Measurements from ENCODE around the gene PLPPR2.
"Not testable (repeated sequence)": the region's sequence is repeated elsewhere in the genome, so short reads cannot be mapped to it uniquely, and the experiment has no call there.

The PLPPR2 gene

DNA sequence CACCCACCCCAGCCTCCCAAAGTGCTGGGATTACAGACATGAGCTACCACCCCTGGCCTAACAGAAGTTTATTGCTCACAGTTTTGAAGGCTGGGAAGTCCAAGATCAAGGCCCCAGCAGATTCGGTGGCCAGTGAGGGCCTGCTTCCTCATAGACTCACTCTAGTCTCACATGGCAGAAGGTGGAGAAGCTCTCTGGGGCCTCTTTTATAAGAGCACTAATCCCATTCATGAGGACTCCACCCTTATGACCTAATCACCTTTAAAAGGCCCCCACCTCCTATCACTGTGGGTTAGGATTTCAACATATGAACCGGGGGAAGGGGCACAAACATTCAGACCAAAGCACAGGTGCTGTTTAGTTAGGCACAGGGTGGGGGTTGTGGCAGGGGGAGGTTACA is 12.3 kb downstream of the PLPPR2 start:
- no peak for ATAC-seq (replicated peaks; ENCODE audit: extremely low read depth, poor library complexity, severe bottlenecking)
- DNase-seq (ENCODE audit: low spot score in 2 of 2) = no peak
- peaks cover 8% of the 10 kb centered on the region for H3K36me3 Mint-ChIP-seq (ENCODE audit: insufficient read depth)
- no peaks in the 10 kb centered on the region for H3K9me3 Mint-ChIP-seq
- H3K27ac Mint-ChIP-seq (ENCODE audit: low read depth) = no peak overlapping the region
- H3K4me1 Mint-ChIP-seq = no peaks in the 10 kb centered on the region
- H3K4me3 Mint-ChIP-seq = no peak overlapping the region
- no peaks in the 10 kb centered on the region for H3K27me3 Mint-ChIP-seq

DNA sequence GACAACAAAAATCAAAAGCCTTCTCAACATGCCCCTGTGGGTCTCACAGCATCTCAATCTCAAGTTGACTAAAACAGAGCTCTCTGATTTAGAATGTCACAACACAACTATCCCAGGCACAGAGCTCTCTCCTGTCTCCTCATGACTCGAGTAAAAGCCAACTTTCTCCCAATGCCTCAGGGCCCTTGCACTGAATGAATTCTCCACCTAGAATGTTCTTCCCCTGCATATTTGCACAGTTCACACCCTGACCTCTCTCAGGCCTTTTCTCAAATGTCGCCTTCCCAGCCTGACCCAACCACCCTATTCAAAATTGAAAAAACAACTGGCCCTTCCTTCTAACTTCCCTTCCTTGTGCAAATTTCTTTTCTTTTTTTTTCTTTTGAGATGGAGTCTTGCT is 15.5 kb downstream of the PLPPR2 start:
- ATAC-seq (replicated peaks; ENCODE audit: extremely low read depth, poor library complexity, severe bottlenecking) (no peak), DNase-seq (ENCODE audit: low spot score in 2 of 2) (no peak)
- Mint-ChIP-seq H3K27ac (ENCODE audit: low read depth) (no peak overlapping the region), H3K36me3 (ENCODE audit: insufficient read depth) (peaks cover 12% of the 10 kb centered on the region), H3K4me3 (no peak overlapping the region), H3K9me3 (no peaks in the 10 kb centered on the region), H3K4me1 (peaks cover 4% of the 10 kb centered on the region), H3K27me3 (no peaks in the 10 kb centered on the region)

DNA sequence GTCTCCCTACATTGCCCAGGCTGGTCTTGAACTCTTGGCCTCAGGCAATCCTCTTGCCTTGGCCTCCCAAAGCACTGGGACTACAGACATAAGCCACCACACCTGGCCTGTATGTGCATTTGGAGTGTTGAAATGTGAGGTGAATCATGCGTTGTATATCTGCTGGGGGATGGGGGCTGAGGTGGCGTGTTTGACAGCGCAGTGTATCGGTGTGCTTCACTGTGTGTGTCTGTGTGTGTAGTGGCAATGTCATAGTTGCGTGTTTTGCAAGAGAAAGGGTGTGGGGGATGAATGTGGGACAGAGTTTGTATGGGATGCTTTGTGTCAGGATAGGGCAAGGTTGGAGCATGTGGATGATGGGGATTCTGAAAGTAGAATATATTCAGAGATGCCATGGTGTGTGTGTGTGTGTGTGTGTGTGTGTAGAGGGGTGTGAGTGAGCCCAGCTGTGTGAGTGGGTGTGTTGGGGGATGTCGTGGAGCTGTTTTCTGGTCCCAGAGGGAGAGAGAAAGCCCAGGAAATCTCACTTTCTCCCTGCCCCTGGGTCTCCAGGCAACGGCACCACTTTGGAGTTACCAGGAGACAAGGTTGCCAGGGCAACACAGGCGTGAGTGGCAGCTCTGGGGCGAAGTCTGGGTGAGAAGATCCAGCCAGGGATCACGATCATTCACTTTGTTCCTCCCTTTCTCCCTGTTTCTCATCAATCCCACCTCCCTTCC is 18.1 kb downstream of the PLPPR2 start:
- Mint-ChIP-seq H3K4me1 (peaks cover 12% of the 10 kb centered on the region), H3K9me3 (no peaks in the 10 kb centered on the region), H3K36me3 (ENCODE audit: insufficient read depth) (peaks cover 9% of the 10 kb centered on the region), H3K27ac (ENCODE audit: low read depth) (peak overlapping the region; percentile 5), H3K4me3 (no peak overlapping the region), H3K27me3 (no peaks in the 10 kb centered on the region)
- DNase-seq (ENCODE audit: low spot score in 2 of 2) = no peak
- ATAC-seq (replicated peaks; ENCODE audit: extremely low read depth, poor library complexity, severe bottlenecking) = no peak

DNA sequence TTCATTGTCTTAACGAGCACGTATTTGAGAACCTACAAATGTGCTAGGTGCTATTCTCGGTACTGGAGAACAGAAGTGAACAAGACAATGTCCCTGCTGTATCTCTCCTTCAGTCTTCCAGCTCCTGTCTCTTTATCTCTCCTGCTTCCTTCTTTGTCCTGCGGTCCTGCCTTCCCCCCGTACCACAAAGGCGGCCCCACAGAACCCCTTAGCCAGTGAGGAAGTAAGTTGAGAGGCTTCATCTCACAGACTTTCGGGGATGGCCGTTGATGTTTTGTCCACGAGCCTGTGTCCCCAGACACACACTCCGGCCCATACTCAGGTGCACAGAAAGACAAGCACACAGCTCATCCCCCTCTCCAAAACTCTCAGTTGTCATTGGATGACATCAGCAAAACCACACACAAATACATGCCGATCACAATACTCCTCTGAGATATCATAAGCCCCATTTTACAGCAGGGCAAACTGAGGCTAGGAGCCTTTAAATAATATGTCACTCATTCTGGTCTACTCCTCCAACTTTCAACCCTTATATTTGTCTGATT is 18.7 kb downstream of the PLPPR2 start:
- DNase-seq (ENCODE audit: low spot score in 2 of 2) (no peak), ATAC-seq (replicated peaks; ENCODE audit: extremely low read depth, poor library complexity, severe bottlenecking) (no peak)
- peaks cover 12% of the 10 kb centered on the region for H3K4me1 Mint-ChIP-seq
- no peak overlapping the region for H3K27ac Mint-ChIP-seq (ENCODE audit: low read depth)
- H3K9me3 Mint-ChIP-seq = no peaks in the 10 kb centered on the region
- H3K27me3 Mint-ChIP-seq = no peaks in the 10 kb centered on the region
- peaks cover 9% of the 10 kb centered on the region for H3K36me3 Mint-ChIP-seq (ENCODE audit: insufficient read depth)
- no peak overlapping the region for H3K4me3 Mint-ChIP-seq

DNA sequence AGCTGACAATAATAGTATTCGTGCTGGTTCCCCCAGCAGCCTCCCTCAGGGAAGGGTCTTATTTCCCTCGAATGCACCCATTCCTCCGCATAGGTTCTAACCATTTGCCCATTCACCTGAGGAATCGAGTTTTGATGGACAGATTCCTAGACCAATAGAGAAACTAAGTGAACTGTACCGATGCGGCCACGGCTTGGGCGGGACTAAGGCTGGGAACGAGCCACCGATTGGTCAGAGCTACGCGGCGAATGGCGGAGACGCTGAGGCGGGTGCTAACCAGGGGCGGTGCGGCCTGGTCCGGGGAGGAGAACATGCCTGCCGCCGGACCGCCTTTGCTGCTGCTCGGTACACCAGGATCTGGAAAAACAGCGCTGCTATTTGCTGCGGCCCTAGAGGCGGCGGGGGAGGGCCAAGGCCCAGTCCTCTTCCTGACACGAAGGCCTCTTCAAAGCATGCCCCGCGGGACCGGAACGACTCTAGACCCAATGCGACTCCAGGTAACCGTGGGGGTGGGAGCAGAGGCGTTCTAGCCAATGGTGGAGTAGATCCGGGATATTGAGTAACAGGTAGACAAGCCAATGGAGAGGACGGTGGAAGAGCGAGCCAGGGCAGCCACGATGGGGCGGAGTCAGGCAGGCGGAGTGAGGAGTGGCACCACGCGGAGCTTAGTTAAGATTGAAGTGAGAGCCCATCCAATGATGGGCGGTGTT is 19.4 kb downstream of the PLPPR2 start, which contains the start of gene SWSAP1:
TSS of gene SWSAP1 (plus strand) at position 234 of the 710 bp plus-strand sequence. CDS start at position 249, 15 bp downstream.
- peak within 1 kb of the TSS; percentile 5 for H3K27ac Mint-ChIP-seq (ENCODE audit: low read depth)
- H3K9me3 Mint-ChIP-seq = no peaks in the 10 kb centered on the region
- H3K36me3 Mint-ChIP-seq (ENCODE audit: insufficient read depth) = peaks cover 9% of the 10 kb centered on the region
- H3K4me1 Mint-ChIP-seq = peaks cover 12% of the 10 kb centered on the region
- DNase-seq (ENCODE audit: low spot score in 2 of 2) = peak; percentile 94 to 97
- no peaks in the 10 kb centered on the region for H3K27me3 Mint-ChIP-seq
- ATAC-seq (replicated peaks; ENCODE audit: extremely low read depth, poor library complexity, severe bottlenecking) = peak; percentile 92
- no peak within 1 kb of the TSS for H3K4me3 Mint-ChIP-seq

DNA sequence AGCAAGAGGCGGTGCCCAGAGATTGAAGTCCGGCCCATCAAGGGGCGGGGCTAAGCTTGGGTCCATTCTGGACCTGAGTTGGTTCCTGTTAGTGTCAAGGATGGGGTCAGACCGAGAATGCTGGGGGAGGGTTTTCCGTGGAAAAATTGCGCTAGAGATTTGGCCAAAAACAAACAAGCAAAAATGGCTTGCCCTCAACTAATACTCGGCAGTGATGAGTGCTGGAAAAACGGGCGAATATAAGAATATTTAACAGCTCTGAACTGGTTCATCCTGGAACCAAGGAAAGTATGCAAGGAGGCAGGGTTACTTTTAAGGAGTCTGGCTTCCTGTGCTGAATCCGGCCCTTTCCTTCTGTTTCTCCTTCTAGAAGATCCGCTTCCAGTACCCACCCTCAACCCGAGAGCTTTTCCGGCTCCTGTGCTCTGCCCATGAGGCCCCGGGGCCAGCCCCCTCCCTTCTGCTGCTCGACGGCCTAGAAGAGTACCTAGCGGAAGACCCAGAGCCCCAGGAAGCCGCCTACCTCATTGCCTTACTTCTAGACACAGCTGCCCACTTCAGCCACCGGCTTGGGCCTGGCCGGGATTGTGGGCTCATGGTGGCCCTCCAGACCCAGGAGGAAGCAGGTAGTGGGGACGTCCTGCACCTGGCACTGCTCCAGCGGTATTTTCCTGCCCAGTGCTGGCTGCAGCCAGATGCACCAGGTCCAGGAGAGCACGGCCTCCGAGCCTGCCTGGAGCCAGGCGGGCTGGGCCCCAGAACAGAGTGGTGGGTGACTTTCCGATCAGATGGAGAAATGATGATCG is 20.1 kb downstream of the PLPPR2 start:
- Mint-ChIP-seq H3K9me3 (no peaks in the 10 kb centered on the region), H3K36me3 (ENCODE audit: insufficient read depth) (peaks cover 12% of the 10 kb centered on the region), H3K4me1 (peaks cover 18% of the 10 kb centered on the region), H3K27ac (ENCODE audit: low read depth) (no peak overlapping the region), H3K27me3 (no peaks in the 10 kb centered on the region), H3K4me3 (no peak overlapping the region)
- DNase-seq (ENCODE audit: low spot score in 2 of 2) = peak; percentile 47 to 68
- peak; percentile 59 for ATAC-seq (replicated peaks; ENCODE audit: extremely low read depth, poor library complexity, severe bottlenecking)

DNA sequence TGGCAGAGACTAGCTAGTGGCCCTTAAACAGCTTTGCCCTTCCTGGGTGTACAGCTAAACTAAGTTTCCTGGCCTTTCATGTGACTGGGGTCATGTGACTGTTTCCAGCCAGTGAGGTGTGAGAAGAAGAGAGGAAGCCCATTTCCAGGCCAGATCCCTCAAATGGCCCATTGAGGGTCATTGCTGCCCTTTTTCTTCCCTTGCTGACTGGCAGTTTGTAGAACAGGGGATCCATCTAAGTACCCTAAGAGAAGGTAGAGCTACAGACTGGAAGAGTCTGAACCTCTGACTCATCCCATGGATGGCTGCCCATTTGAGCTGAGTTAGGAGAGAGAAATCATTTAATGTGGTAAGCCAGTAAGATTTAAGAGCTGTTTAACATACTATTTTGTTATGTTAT is 22.0 kb downstream of the PLPPR2 start:
- H3K36me3 Mint-ChIP-seq (ENCODE audit: insufficient read depth) = peaks cover 25% of the 10 kb centered on the region
- peaks cover 34% of the 10 kb centered on the region for H3K4me1 Mint-ChIP-seq
- H3K27me3 Mint-ChIP-seq = no peaks in the 10 kb centered on the region
- ATAC-seq (replicated peaks; ENCODE audit: extremely low read depth, poor library complexity, severe bottlenecking) (no peak), DNase-seq (ENCODE audit: low spot score in 2 of 2) (no peak)
- H3K9me3 Mint-ChIP-seq = no peaks in the 10 kb centered on the region
- H3K27ac Mint-ChIP-seq (ENCODE audit: low read depth) = peak overlapping the region; percentile 20
- H3K4me3 Mint-ChIP-seq = no peak overlapping the region

DNA sequence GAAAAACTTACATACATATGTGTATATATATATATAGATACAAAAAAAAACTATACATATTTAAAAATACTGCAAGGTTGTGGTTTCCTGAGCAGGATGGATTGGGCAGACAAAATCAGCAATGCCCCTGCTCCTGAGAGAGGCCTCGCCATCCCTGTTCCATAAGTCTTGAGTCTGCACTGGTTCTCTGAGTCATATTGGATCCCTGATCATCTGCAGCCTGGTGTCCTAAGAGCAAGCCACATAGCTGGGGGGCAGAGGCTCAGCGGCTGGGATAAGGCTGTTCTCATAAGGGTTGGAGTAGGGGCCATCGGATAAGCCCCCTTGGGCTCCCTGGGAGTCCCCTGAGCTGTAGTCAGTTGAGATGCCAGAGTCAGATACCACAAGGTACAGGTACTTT is 22.5 kb downstream of the PLPPR2 start:
- no peak overlapping the region for H3K27ac Mint-ChIP-seq (ENCODE audit: low read depth)
- H3K4me3 Mint-ChIP-seq = no peak overlapping the region
- H3K4me1 Mint-ChIP-seq = peaks cover 38% of the 10 kb centered on the region

DNA sequence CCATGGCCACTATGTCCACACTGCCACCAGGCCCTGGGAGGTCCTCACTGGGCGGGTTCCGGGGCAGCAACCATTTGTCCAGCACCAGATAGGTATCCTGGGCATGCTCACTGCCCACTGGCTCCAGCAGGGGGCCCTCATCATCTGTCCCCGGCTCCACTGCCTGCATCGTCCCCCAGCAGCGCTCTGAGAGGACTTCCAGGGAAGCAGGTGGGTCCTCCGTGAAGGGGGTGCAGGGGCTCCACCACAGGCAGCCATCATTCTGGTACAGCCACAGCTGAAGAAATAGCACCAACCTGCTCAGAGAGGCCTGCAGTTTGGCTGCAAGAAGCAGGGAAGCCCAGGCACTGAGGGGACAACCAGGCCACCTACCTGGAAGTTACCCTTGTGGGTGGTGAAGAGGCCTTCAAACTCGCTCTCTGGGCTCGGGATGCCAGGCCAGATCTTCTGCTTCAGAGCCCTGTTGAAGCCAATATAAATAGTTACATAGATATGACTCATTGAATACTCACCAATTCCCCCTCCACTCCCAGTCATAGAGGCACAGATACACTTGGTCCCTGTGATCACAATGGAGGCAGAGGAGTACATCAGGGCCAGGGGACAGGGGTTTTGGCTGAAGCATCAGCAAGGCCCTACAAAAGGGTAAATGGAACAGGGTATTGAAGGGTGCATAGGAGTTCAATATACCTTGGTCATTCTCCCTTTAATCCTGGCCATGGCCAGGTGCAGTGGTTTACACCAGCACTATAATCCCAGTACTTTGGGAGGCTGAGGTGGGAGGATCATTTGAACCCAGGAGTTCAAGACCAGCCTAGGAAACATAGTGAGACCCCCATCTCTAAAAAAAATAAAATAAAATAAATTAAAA is 23.3 kb downstream of the PLPPR2 start:
- Mint-ChIP-seq H3K27me3 (peaks cover 9% of the 10 kb centered on the region), H3K4me1 (peaks cover 43% of the 10 kb centered on the region), H3K4me3 (no peak overlapping the region), H3K36me3 (ENCODE audit: insufficient read depth) (peaks cover 25% of the 10 kb centered on the region), H3K9me3 (no peaks in the 10 kb centered on the region), H3K27ac (ENCODE audit: low read depth) (no peak overlapping the region)
- ATAC-seq (replicated peaks; ENCODE audit: extremely low read depth, poor library complexity, severe bottlenecking) (no peak), DNase-seq (ENCODE audit: low spot score in 2 of 2) (no peak)

More for the DNA sequence above, 22.5 kb downstream of the PLPPR2 start:
- ATAC-seq (replicated peaks; ENCODE audit: extremely low read depth, poor library complexity, severe bottlenecking) (no peak), DNase-seq (ENCODE audit: low spot score in 2 of 2) (no peak)
- Mint-ChIP-seq H3K27me3 (peaks cover 4% of the 10 kb centered on the region), H3K9me3 (no peaks in the 10 kb centered on the region), H3K36me3 (ENCODE audit: insufficient read depth) (peaks cover 25% of the 10 kb centered on the region)

DNA sequence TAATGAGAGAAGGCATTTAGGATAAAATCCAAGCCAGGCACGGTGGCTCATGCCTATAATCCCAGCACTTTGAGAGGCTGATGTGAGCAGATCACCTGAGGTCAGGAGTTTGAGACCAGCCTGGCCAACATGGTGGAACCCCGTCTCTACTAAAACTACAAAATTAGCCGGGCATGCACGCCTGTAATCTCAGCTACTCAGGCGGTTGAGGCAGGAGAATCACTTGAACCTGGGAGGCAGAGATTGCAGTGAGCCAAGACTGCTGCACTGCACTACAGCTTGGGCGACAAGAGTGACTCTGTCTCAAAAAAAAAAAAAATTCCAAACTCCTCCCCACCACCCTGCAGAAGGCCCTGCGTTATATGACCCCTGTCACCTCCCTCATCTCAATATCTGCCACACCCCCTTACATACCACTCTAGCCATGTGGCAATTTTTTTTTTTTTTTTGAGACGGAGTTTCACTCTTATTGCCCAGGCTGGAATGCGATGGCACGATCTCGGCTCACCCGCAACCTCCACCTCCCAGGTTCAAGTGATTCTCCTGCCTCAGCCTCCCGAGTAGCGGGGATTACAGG is 24.1 kb downstream of the PLPPR2 start:
- peaks cover 21% of the 10 kb centered on the region for H3K36me3 Mint-ChIP-seq (ENCODE audit: insufficient read depth)
- ATAC-seq (replicated peaks; ENCODE audit: extremely low read depth, poor library complexity, severe bottlenecking); H3K27me3 Mint-ChIP-seq; H3K4me3 Mint-ChIP-seq; H3K27ac Mint-ChIP-seq (ENCODE audit: low read depth); H3K9me3 Mint-ChIP-seq; DNase-seq (ENCODE audit: low spot score in 2 of 2): not testable (repeated sequence)
- peaks cover 43% of the 10 kb centered on the region for H3K4me1 Mint-ChIP-seq

DNA sequence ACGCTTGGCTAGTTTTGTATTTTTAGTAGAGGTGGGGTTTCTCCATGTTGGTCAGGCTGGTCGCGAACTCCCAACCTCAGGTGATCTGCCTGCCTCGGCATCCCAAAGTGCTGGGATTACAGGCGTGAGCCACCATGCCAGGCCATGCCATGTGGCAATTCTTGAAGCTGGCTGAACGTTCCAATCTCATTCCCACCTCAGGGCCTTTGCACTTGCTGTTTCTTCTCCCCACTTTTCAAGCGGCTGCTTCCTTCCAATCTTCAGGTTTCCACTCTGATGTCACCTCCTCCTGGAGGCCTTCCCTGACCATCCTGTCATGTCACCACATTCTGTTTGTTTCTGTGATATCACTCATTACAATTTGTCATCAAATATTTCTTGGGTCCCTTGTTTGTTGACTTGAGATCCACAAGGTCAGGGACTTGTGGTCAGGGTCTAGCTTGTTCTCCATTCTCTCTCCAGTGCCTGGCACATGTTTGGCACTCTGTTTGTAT is 24.7 kb downstream of the PLPPR2 start:
- H3K4me3 Mint-ChIP-seq = peak overlapping the region; percentile 83
- peaks cover 43% of the 10 kb centered on the region for H3K4me1 Mint-ChIP-seq
- H3K27me3 Mint-ChIP-seq = peaks cover 9% of the 10 kb centered on the region
- peaks cover 21% of the 10 kb centered on the region for H3K36me3 Mint-ChIP-seq (ENCODE audit: insufficient read depth)
- peak overlapping the region; percentile 99 for H3K27ac Mint-ChIP-seq (ENCODE audit: low read depth)
- H3K9me3 Mint-ChIP-seq = no peaks in the 10 kb centered on the region
- DNase-seq (ENCODE audit: low spot score in 2 of 2) = no peak
- ATAC-seq (replicated peaks; ENCODE audit: extremely low read depth, poor library complexity, severe bottlenecking) = no peak

Data from central memory CD8-positive, alpha-beta T cell (primary cell).